ENCODE measurements around the gene RRP15. TPM values are rescaled to one million over a fixed set of nuclear protein-coding genes. Genes with fewer than 3 reads are reported as not detected.
A peak's percentile ranks its signal among the peaks of the same experiment; 100 is the strongest.

RRP15 gene
- total RNA-seq, 1 experiment from 2014 or later, result 83.1 TPM

DNA sequence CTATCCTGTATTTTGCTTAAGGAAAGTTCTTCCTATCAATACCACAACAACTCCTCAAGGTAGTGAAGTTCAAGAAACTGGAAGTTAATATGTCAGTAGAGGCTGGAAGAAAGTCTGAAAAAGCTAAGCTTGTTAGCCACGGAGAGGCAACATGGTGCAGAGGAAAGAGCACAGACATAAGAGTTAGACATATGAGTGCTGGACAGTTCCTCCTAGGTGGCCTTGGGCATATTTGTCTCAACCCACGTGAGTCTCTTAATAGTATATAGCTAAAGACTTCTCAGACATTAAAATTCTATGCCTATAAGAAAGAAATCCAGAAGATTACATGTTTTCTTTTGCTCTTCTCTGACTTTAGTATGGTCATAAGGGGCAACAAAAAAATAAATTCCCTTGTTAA, 22.8 kb upstream of the RRP15 start:
- H3K27ac Mint-ChIP-seq (ENCODE audit: low read depth, unreplicated experiment), result no peak overlapping the region
- TF ChIP-seq, protein P1, sequence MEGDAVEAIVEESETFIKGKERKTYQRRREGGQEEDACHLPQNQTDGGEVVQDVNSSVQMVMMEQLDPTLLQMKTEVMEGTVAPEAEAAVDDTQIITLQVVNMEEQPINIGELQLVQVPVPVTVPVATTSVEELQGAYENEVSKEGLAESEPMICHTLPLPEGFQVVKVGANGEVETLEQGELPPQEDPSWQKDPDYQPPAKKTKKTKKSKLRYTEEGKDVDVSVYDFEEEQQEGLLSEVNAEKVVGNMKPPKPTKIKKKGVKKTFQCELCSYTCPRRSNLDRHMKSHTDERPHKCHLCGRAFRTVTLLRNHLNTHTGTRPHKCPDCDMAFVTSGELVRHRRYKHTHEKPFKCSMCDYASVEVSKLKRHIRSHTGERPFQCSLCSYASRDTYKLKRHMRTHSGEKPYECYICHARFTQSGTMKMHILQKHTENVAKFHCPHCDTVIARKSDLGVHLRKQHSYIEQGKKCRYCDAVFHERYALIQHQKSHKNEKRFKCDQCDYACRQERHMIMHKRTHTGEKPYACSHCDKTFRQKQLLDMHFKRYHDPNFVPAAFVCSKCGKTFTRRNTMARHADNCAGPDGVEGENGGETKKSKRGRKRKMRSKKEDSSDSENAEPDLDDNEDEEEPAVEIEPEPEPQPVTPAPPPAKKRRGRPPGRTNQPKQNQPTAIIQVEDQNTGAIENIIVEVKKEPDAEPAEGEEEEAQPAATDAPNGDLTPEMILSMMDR (IDR thresholded peaks at IDR 0.05; ENCODE audit: unreplicated experiment), result no peak
- H3K4me3 Mint-ChIP-seq (ENCODE audit: unreplicated experiment), result no peak overlapping the region
- peaks cover 92% of the 10 kb centered on the region for H3K27me3 Mint-ChIP-seq (ENCODE audit: insufficient read depth, unreplicated experiment)
- ChIA-PET POLR2A (no interaction called here), CTCF (interaction anchor here (0.6 to 1.2 kb wide), 4 partner anchors 11 to 34 kb away, joined by 3 to 9 read pairs (median 4); no protein-coding TSS in a partner anchor)
- intact Hi-C loops (cut with micrococcal nuclease), result no loop called here
- BruUV-seq (replicated peaks), result no TSS peak
- H3K9me3 Mint-ChIP-seq (ENCODE audit: unreplicated experiment), result no peaks in the 10 kb centered on the region
- no peaks in the 10 kb centered on the region for H3K4me1 Mint-ChIP-seq (ENCODE audit: insufficient read depth, unreplicated experiment)
- H3K36me3 Mint-ChIP-seq (ENCODE audit: insufficient read depth, unreplicated experiment), result no peaks in the 10 kb centered on the region
- DNase-seq (ENCODE audit: unreplicated experiment), result peak; percentile 34

DNA sequence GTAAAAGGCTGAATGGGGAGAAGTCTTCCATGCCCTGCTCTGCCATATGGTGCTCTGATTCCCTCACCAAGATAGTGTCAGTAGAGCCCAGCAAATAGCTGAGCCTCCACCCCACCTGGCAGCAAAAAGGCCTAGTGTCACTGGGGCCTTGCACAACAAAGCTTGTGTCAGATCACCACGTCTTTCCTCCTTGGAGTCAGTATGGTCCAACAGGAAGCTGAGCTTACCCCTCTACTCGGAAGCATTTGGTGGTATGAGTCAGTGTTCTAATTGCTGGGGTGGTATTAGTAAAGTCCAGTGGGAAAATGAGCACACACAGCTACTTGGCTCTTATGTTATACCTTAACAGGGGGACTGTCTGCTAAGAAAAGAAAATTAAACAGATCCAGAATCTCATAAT, 18.7 kb upstream of the RRP15 start:
- H3K9me3 Mint-ChIP-seq (ENCODE audit: unreplicated experiment), result no peaks in the 10 kb centered on the region
- peaks cover 83% of the 10 kb centered on the region for H3K27me3 Mint-ChIP-seq (ENCODE audit: insufficient read depth, unreplicated experiment)
- intact Hi-C loops (cut with micrococcal nuclease), result no loop called here
- peak; percentile 59 for DNase-seq (ENCODE audit: unreplicated experiment)
- CTCF ChIA-PET, result interaction anchor here (0.6 to 0.9 kb wide), 5 partner anchors 10 to 800 kb away, joined by 3 to 6 read pairs (median 3); no protein-coding TSS in a partner anchor
- TF ChIP-seq, protein P1 (IDR thresholded peaks at IDR 0.05; ENCODE audit: unreplicated experiment), result no peak
- no peaks in the 10 kb centered on the region for H3K4me1 Mint-ChIP-seq (ENCODE audit: insufficient read depth, unreplicated experiment)
- BruUV-seq (replicated peaks), result no TSS peak
- POLR2A ChIA-PET, result interaction anchor here (0.6 to 1.3 kb wide), 2 partner anchors 9 to 14 kb away, joined by 3 read pairs; no protein-coding TSS in a partner anchor
- no peak overlapping the region for H3K4me3 Mint-ChIP-seq (ENCODE audit: unreplicated experiment)
- no peak overlapping the region for H3K27ac Mint-ChIP-seq (ENCODE audit: low read depth, unreplicated experiment)
- no peaks in the 10 kb centered on the region for H3K36me3 Mint-ChIP-seq (ENCODE audit: insufficient read depth, unreplicated experiment)

DNA sequence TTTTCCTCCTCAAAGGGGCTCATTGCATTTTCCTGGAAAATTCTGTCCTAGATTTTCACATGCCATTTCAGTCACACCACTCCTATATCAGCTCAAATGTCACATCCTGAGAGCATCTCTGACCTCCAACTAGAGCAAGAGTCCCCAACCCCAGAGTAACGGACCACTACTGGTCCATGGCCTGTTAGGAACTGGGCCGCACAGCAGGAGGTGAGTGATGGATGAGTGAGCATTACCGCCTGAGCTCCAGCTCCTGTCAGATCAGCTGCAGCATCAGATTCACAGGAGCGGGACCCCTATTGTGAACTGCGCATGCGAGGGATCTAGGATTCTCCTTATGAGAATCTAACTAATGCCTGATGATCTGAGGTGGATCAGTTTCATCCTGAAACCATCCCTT, 12.7 kb upstream of the RRP15 start:
- ChIA-PET CTCF (interaction anchor here (0.6 kb wide), 2 partner anchors 242 to 343 kb away, joined by 3 read pairs; no protein-coding TSS in a partner anchor), POLR2A (interaction anchor here (2.8 kb wide), 1 partner anchor 13 kb away, joined by 15 read pairs; the partner anchor contains the start of gene RRP15)
- Mint-ChIP-seq H3K4me1 (ENCODE audit: insufficient read depth, unreplicated experiment) (no peaks in the 10 kb centered on the region), H3K27ac (ENCODE audit: low read depth, unreplicated experiment) (no peak overlapping the region), H3K27me3 (ENCODE audit: insufficient read depth, unreplicated experiment) (peaks cover 66% of the 10 kb centered on the region), H3K9me3 (ENCODE audit: unreplicated experiment) (no peaks in the 10 kb centered on the region), H3K4me3 (ENCODE audit: unreplicated experiment) (no peak overlapping the region), H3K36me3 (ENCODE audit: insufficient read depth, unreplicated experiment) (no peaks in the 10 kb centered on the region)
- BruUV-seq (replicated peaks), result no TSS peak
- TF ChIP-seq, protein P1 (IDR thresholded peaks at IDR 0.05; ENCODE audit: unreplicated experiment), result no peak
- DNase-seq (ENCODE audit: unreplicated experiment), result no peak
- intact Hi-C loops (cut with micrococcal nuclease), result no loop called here

DNA sequence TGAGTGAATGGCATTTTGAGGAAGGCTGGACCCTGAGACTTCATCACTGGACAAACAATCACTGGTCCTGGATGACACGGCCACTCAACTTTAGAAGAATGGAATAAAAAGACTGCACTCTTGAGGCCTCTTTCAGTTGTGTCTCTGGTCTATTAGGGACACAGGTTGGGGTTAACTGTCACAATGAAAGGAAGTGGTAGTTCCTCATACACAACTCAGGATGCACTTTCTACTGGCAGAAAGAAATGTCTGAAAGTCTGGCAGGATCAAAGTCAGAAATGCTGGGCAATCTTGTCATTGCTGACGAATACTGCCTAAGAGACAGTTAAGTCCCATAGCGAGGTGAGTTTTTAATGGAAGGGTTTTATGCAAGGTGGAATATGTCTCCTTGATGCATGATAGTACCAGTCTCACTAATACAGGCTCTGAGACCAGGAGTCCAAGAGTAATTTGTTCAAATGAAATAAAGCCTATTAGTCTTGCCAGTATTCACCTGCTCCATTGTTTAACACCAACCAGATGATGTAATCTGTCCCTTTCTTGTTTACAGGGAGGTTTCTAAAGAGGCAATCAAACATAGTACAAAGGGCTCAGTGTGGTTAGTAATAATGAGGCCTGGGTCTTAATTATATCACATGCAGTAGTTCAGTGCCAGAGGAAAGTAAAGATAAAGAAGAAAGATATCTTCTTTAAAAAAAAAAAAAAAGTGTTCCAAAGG, 11.2 kb upstream of the RRP15 start:
- DNase-seq (ENCODE audit: unreplicated experiment), result no peak
- no peaks in the 10 kb centered on the region for H3K36me3 Mint-ChIP-seq (ENCODE audit: insufficient read depth, unreplicated experiment)
- H3K27me3 Mint-ChIP-seq (ENCODE audit: insufficient read depth, unreplicated experiment), result peaks cover 66% of the 10 kb centered on the region
- no peak overlapping the region for H3K27ac Mint-ChIP-seq (ENCODE audit: low read depth, unreplicated experiment)
- H3K9me3 Mint-ChIP-seq (ENCODE audit: unreplicated experiment), result no peaks in the 10 kb centered on the region
- no TSS peak for BruUV-seq (replicated peaks)
- TF ChIP-seq, protein P1 (IDR thresholded peaks at IDR 0.05; ENCODE audit: unreplicated experiment), result no peak
- no peaks in the 10 kb centered on the region for H3K4me1 Mint-ChIP-seq (ENCODE audit: insufficient read depth, unreplicated experiment)
- intact Hi-C loops (cut with micrococcal nuclease), result no loop called here
- ChIA-PET CTCF (interaction anchor here (0.6 to 0.9 kb wide), 4 partner anchors 8 to 613 kb away, joined by 3 to 4 read pairs (median 3); no protein-coding TSS in a partner anchor), POLR2A (interaction anchor here (2.8 kb wide), 1 partner anchor 11 kb away, joined by 15 read pairs; the partner anchor contains the start of gene RRP15)
- no peak overlapping the region for H3K4me3 Mint-ChIP-seq (ENCODE audit: unreplicated experiment)
